HepG2 (cell line): ENCODE data around the gene RBM5. TPM values are rescaled to one million over a fixed set of nuclear protein-coding genes. Genes with fewer than 3 reads are reported as not detected.
A peak's percentile ranks its signal among the peaks of the same experiment; 100 is the strongest.

Source experiments
- HDAC2 ChIP-seq: sonication (generic); formaldehyde crosslinking; IDR thresholded peaks from 2 replicates; pipeline ENCODE4 v1.4.0; 2020; ENCODE audit warnings: missing genetic modification reagents
- HOMEZ ChIP-seq: IDR thresholded peaks from 2 replicates; pipeline ENCODE4 v1.6.1; 2016; ENCODE audit warnings: low read depth
- KMT2B ChIP-seq: IDR thresholded peaks from 2 replicates; pipeline ENCODE4 v1.6.1; 2016; ENCODE audit warnings: missing genetic modification reagents, missing compliant biosample characterization
- MEIS2 ChIP-seq: sonication (generic); formaldehyde crosslinking; IDR thresholded peaks from 2 replicates; pipeline ENCODE4 v1.9.0; 2021; ENCODE audit warnings: mild to moderate bottlenecking, missing genetic modification reagents
- SIN3A ChIP-seq: IDR thresholded peaks from 2 replicates; pipeline ENCODE4 v1.6.1; 2011; ENCODE audit warnings: low read depth, mild to moderate bottlenecking, control low read depth, low read length, borderline replicate concordance
- SRF ChIP-seq: IDR thresholded peaks from 2 replicates; pipeline ENCODE4 v1.6.1; 2011; ENCODE audit warnings: mild to moderate bottlenecking, low read depth, low read length, moderate library complexity
- SRSF1 ChIP-seq: fragments of 200-400 bp; formaldehyde crosslinking; optimal IDR thresholded peaks from 2 replicates; pipeline ENCODE3; 2017; ENCODE audit warnings: mild to moderate bottlenecking, low read depth, low read length, moderate library complexity
- TOE1 ChIP-seq: sonication (generic); formaldehyde crosslinking; IDR thresholded peaks from 2 replicates; pipeline ENCODE4 v1.4.0; 2020; ENCODE audit warnings: mild to moderate bottlenecking, missing genetic modification reagents
- U2AF2 ChIP-seq: fragments of 200-400 bp; formaldehyde crosslinking; IDR thresholded peaks from 2 replicates; pipeline ENCODE4 v1.6.1; 2017; ENCODE audit warnings: low read depth, mild to moderate bottlenecking, low read length
- ZNF607 ChIP-seq: sonication (generic); formaldehyde crosslinking; IDR thresholded peaks from 2 replicates; pipeline ENCODE4 v1.5.1; 2020; ENCODE audit warnings: missing genetic modification reagents, mild to moderate bottlenecking, borderline replicate concordance
- ZNF781 ChIP-seq: sonication (generic); formaldehyde crosslinking; IDR thresholded peaks from 2 replicates; pipeline ENCODE4 v1.5.1; 2020; ENCODE audit warnings: borderline replicate concordance, mild to moderate bottlenecking, missing genetic modification reagents; ENCODE audit errors: not compliant biosample characterization
- ZNF800 ChIP-seq: sonication (generic); formaldehyde crosslinking; IDR thresholded peaks from 2 replicates; pipeline ENCODE4 v1.4.0; 2020; ENCODE audit warnings: missing genetic modification reagents
- ZNF839 ChIP-seq: sonication (generic); formaldehyde crosslinking; IDR thresholded peaks from 2 replicates; pipeline ENCODE4 v1.4.0; 2020; ENCODE audit warnings: missing genetic modification reagents, mild to moderate bottlenecking, borderline replicate concordance
- ZNF841 ChIP-seq: sonication (generic); formaldehyde crosslinking; IDR thresholded peaks from 2 replicates; pipeline ENCODE4 v1.8.1; 2023; ENCODE audit warnings: missing genetic modification reagents, borderline replicate concordance
- polyA plus RNA-seq, 8 experiments: library from polyadenylated mRNA; depleted of rRNA in 3 of 8; stranded (reverse) in 7 of 8; unstranded in 1 of 8; fragments of >200 nt; fragmentation: Illumina TruSeq in 4 of 8; extraction: Trizol in 4 of 8; gene quantifications; 2 replicates each; pipeline versions ENCODE4 v1.2.1 to v1.2.3, GENCODE V29; 2011 to 2016; ENCODE audit warnings: low read depth in 4 of 8, missing spikeins in 1 of 8, mixed read lengths in 1 of 8; ENCODE audit not compliant: insufficient read depth in 1 of 8
- total RNA-seq, 5 experiments: library from RNA; depleted of rRNA; stranded (reverse); fragments of >200 nt; fragmentation: Illumina TruSeq; extraction: Trizol; gene quantifications; 2 replicates each; pipeline ENCODE4 v1.2.3, GENCODE V29; 2016; ENCODE audit warnings: low read depth in 1 of 5
- TF ChIP-seq, protein P1 (sequence below): sonication (generic); formaldehyde crosslinking; IDR thresholded peaks from 2 replicates; pipeline ENCODE4 v1.5.1; 2020; ENCODE audit warnings: mild to moderate bottlenecking, missing genetic modification reagents, moderate library complexity
- TF ChIP-seq, protein P2 (sequence below): IDR thresholded peaks from 2 replicates; pipeline ENCODE4 v1.6.1; 2016; ENCODE audit warnings: missing biosample characterization, missing genetic modification reagents, low read depth
- TF ChIP-seq, protein P3 (sequence below): sonication (generic); formaldehyde crosslinking; conservative IDR thresholded peaks from 2 replicates; pipeline ENCODE4 v1.4.0; 2020; ENCODE audit warnings: missing genetic modification reagents

Gene RBM5
- total and polyA plus RNA-seq, 2 of the 13 experiments (the other 11 are each of a cell fraction or from before 2014, with no cell fraction given) = 106 to 204 TPM

DNA sequence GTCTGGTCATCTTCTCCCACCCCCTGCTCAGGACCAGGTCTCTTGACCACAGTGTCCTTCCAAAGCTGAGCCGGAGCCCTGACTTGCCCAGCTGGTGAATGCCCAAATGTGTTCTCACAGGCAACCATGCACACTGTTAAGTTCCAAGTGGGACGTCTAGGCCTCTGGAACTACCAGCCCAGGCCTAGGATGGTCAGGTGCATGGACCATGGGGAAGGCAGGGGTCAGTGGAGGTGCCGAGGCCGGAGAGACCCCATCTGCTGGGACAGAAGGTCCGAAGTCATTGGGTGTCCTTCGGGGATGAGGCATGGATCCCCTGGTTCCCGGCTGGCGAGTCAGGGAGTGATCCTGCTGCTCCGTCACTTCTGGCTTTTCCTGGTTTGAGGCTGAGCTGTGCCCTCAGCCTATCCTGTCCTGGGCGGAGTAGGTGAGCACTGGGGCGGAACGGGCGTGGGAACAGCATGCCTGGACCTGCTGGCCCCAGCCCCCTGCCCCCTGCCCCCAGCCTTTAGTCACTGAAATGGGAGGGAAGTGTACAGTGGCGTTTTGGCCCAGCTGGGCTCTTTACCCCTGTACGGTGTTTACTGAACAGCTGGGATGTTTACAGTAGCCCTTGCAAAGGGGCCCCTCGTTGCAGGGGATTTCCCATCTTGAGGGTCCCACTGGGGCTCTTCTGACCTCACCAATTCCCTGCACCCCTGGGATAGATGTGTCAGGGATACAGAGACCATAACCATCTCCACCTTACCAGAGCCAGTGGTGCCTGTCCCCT, 78.5 kb downstream of the RBM5 start (continued):
- TF ChIP-seq ZNF781 (no peak), U2AF2 (no peak), TOE1 (CRISPR knock-in tag) (no peak), ZNF800 (CRISPR knock-in tag) (no peak), KMT2B (CRISPR knock-in tag) (0 out of 2 replicates have a peak, but pooled peaks have one; percentile 41), HDAC2 (CRISPR knock-in tag) (peak; percentile 65; the same call in 1 of the 2 replicates), ZNF839 (CRISPR knock-in tag) (0 out of 2 replicates have a peak, but pooled peaks have one; percentile 18), SRF (no peak), MEIS2 (CRISPR knock-in tag) (no peak), SRSF1 (no peak), ZNF607 (CRISPR knock-in tag) (no peak), ZNF841 (no peak), HOMEZ (CRISPR knock-in tag) (no peak), SIN3A (0 out of 2 replicates have a peak, but pooled peaks have one; percentile 26)
- TF ChIP-seq, protein P1, sequence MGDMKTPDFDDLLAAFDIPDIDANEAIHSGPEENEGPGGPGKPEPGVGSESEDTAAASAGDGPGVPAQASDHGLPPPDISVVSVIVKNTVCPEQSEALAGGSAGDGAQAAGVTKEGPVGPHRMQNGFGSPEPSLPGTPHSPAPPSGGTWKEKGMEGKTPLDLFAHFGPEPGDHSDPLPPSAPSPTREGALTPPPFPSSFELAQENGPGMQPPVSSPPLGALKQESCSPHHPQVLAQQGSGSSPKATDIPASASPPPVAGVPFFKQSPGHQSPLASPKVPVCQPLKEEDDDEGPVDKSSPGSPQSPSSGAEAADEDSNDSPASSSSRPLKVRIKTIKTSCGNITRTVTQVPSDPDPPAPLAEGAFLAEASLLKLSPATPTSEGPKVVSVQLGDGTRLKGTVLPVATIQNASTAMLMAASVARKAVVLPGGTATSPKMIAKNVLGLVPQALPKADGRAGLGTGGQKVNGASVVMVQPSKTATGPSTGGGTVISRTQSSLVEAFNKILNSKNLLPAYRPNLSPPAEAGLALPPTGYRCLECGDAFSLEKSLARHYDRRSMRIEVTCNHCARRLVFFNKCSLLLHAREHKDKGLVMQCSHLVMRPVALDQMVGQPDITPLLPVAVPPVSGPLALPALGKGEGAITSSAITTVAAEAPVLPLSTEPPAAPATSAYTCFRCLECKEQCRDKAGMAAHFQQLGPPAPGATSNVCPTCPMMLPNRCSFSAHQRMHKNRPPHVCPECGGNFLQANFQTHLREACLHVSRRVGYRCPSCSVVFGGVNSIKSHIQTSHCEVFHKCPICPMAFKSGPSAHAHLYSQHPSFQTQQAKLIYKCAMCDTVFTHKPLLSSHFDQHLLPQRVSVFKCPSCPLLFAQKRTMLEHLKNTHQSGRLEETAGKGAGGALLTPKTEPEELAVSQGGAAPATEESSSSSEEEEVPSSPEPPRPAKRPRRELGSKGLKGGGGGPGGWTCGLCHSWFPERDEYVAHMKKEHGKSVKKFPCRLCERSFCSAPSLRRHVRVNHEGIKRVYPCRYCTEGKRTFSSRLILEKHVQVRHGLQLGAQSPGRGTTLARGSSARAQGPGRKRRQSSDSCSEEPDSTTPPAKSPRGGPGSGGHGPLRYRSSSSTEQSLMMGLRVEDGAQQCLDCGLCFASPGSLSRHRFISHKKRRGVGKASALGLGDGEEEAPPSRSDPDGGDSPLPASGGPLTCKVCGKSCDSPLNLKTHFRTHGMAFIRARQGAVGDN (CRISPR knock-in tag) = peak; percentile 70
- TF ChIP-seq, protein P2, sequence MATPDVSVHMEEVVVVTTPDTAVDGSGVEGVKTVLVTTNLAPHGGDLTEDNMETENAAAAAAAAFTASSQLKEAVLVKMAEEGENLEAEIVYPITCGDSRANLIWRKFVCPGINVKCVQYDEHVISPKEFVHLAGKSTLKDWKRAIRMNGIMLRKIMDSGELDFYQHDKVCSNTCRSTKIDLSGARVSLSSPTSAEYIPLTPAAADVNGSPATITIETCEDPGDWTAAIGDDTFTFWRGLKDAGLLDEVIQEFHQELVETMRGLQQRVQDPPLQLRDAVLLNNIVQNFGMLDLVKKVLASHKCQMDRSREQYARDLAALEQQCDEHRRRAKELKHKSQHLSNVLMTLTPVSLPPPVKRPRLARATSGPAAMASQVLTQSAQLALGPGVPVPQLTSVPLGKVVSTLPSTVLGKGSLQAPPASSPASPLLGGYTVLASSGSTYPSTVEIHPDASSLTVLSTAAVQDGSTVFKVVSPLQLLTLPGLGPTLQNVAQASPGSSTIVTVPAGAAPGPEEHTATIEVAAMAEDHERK = no peak
- TF ChIP-seq, protein P3, sequence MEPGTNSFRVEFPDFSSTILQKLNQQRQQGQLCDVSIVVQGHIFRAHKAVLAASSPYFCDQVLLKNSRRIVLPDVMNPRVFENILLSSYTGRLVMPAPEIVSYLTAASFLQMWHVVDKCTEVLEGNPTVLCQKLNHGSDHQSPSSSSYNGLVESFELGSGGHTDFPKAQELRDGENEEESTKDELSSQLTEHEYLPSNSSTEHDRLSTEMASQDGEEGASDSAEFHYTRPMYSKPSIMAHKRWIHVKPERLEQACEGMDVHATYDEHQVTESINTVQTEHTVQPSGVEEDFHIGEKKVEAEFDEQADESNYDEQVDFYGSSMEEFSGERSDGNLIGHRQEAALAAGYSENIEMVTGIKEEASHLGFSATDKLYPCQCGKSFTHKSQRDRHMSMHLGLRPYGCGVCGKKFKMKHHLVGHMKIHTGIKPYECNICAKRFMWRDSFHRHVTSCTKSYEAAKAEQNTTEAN = no peak
